DMS 273 treated with DMSO at 0.1 percent for 48 hours (cell line): ENCODE measurements around the gene TNNI2.

Source experiments
- DNase-seq: peaks from one replicate; lab custom pipeline; 2025; lab: John Stamatoyannopoulos, UW

The TNNI2 gene

DNA sequence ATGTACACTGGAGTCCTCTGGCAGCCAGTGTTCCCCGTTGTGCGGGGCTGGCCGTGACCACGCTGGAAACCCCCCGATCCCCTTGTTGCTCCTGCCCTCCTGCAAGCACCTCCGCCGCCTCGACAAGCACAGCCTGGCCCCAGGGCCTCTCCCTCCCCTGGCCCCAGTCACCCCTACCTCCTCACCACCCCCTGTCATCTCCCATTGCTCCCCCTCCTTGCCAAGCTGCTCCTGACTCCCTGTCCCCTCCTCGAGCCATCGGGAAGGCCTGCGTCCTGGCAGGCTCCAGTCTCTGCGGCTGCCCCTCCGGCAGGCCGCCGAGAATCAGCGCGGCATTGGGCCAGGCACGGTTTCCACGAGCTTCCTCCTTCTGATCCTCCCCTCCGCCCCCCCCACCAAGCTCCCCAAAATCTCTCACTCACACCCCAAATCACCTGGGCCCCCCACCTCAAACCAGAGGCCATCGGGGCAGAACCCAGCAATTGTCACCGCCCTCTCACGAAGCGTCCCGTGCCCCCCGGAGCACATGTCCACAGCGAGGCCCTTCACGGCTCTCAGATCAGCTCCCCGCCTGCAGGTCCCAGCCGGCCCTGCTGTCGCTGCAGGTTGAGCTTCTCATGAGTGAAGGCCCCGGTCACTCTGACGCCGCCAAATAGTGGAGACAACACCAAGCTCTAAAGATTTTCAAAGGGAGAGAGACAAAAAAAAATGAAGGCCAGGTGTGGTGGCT lies 8.4 kb downstream of the TNNI2 start:
- DNase-seq: no peak

DNA sequence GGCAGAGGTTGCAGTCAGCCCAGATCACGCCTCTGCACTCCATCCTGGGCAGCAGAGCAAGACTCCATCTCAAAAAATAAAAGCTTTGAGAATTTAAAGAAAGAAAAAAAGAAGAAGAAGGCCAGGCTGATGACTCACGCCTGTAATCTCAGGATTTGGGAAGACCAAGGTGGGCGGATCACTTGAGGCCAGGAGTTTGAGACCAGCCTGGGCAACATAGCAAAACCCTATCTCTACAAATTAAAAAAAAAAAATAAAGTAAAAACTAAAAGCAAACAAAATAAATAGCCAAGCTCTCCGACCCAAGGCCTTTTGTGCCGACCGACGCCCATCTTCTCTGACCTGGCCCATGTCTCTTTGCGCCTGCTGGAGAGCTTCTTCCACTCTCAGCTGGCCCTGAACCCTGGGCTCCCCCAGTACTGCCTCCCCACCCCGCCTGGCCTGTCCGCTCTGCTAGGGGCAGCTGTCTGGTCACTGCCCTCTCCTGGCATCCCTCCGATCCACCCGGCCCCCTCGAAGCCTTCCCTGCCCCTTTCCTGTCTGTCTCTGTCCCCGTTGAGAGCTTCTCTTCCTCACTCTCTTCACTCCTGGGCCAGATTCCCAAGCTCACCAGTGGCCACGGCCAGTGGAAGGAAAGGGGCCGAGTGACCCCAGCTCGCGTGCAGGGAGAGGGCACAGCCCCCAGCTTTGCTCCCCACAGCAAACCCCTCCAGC lies 9.3 kb downstream of the TNNI2 start:
- DNase-seq: no peak

DNA sequence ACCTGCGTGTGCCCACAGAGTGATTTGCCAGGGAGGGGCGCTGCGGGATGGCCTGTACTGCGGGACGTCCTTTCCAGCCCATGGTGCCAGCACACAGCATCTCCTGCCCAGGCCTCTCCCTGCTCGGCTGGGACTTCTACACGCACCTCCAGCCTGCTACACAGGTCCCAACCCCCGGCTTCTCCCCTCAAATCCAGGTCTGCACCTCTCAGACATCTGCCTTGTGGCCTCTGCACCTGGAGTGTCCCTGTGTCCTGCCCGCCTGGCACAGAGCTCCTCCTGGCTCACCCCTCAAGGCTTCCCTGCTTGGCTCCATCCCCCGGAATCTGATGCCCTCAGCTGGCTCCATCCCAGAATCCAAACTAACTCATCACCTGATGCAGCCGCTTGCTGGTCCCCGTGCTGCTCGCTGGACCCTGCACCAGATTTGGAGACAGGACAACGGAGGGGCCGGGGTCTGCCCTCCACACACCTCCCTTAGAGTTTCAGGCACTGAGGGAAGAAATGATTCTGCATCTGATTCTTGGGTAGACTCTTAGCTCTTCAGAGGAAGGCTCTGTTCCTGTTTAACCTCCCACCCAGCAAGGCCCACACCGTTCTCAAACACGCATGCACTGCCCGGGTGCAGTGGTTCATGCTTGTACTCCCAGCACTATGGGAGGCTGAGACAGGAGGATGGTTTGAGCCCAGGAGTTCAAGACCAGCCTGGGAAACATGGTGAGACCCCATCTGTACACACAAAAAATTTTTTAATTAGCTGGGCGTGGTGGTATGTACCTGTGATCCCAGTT lies 10.1 kb downstream of the TNNI2 start:
- DNase-seq: no peak

DNA sequence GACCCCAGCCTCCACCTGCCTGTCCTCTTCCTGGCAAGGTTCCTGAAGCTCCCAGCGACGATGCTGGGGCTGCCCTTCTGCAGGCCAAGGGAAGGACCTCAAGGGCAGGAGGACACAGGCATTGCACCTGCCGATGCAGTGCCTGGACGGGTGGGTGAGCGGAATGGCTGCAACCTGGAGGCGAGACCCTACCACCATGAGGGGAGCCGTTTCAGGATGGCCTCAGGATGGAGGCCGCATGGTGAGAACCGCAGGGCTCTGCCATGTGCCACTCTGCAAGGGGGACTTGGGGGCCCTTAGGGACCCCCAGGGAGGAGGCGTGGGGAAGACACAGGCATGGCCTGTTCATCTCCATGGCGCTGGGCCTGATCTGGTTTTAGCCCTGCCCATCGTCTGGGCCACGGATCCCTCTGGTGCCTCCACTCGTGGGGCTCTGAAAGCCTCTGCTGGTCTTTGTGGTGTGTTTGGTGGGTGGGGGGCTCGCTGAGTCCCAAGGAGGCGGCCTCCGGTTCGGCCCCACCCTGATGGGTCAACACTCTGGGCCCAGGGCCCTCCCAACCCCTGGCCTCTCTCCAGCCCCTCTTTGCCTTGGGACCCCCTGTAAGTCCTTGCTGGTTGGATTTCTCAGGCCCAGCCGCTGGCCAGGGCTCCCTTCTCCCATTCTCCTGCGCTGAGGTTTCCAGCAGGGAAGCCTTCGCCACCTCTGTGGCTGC lies 12.8 kb downstream of the TNNI2 start:
- no peak for DNase-seq

DNA sequence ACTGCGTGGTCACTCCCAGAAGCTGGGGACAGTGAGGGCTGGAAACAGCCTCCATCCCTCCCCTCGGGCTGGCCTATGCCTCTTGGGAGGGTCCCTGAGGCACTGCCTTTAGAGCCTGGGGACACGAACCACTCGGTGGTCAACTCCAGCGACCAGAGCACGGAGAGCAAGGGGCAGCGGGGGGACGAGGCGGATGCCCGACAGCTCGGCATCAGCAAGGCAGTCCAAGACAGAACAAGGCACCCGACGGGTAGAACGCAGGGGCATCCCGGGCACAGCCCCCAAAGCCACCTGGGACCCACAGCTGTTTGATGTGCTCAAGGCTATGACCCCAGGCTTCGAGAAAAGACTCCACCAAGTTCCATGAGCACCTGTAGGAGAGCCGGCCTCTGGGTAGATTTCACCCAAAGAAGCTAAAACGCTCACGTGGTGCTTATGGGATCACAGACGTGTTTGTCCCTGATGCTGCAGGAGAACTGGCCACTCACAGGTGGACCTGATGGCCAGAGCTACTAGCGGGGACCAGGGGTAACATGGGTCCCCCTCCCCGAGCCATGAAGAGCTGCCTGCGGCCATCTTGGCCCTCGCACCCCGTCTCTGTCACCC lies 13.6 kb downstream of the TNNI2 start:
- DNase-seq: no peak

DNA sequence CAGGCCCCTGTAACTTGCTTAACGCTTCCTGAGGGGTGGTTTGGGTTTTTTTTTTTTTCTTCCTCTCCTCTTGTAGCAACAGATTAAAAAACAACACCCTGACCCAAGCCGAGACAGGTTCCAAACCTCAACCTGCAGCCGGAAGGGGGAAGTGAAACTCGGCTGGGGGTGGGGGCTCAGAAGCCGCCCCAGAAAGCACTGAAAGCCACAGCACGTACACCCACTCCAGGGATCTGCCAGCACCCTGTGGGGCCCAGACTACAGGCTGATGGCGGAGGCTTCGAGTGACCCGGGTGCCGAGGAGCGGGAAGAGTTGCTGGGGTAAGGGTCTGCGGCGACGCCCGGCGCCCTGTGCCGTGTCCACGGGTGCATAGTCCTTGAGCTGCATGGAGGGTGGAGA lies 14.1 kb downstream of the TNNI2 start, which contains the start of gene LSP1:
LSP1 (plus strand) TSS at position 208 of the 400 bp plus-strand sequence; CDS start at position 269, 61 bp downstream.
- DNase-seq: no peak

DNA sequence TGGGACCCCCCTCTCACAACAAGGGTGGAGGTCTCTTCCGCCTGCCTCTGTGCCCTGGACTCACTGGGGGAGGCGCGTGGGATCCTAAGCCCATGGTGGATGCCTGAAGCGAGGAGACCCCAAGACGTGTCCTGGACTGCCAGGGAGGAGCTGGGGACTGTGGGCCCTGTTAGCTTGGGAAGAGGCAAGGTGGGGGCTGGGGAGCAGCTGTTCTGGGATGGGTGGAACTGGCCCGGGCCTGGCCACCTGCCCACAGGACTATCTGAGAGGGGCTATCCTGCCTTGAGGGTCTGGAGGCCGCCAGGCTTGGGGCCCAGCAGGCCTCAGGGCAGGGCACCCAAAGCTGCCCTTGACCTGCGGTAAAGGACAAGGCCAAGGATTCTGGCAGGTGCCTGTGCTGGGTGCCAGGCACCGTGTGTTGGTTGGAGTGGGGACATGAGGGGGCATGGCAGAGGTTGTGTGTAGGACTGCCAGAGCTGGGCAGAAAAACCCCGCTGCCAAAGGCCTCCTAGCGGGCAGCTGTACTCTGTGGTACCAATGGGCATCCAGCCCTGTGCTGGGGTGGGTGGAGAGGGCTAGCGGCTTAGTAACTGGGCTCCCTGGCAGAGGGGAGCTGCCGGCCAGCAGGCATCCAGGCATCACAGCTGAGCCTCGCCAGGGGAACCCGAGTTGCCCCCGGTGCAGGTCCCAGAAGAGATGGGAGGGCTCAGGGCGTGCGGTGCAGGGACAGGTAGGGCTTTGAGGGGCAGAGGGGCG lies 14.8 kb downstream of the TNNI2 start:
- DNase-seq: no peak

DNA sequence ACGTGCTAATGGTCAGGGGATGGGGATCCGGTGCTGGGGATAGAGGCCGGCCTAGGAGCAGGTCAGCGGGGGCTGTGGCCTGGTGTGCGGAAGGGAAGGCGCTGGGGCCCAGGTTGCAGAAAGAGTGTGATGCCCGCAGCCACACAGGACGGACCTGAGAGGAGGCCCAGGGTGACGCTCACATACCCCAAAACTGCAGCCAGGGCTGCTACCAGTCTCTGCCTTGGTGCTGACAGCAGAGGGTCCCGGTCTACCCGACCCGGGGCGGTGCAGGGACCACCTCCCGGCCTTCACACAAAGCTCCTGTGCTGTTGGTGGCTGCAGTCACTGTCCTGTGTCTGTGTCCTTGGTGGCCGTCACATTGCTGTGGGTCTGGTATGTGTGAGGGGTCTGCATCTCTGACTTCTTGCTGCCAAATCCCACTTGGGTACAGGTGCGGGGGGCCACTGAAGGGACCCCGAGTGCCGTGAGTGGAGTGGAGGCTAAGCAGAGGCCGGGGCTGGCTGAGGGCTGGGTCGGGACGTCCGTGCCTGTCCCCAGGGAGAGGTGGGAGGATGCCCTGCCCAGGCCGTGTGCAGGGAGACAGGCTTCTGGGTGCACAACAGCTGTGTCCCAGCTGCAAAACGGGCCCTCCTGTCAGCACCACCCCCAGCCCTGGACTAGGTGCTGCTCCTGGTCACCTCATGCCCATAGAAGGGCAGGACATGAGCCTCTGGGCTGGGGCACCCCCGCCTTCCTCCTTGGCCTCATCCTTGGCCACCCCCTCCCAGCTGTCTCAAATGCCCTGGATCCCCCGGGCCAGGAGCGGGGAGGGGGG lies 15.6 kb downstream of the TNNI2 start:
- no peak for DNase-seq

DNA sequence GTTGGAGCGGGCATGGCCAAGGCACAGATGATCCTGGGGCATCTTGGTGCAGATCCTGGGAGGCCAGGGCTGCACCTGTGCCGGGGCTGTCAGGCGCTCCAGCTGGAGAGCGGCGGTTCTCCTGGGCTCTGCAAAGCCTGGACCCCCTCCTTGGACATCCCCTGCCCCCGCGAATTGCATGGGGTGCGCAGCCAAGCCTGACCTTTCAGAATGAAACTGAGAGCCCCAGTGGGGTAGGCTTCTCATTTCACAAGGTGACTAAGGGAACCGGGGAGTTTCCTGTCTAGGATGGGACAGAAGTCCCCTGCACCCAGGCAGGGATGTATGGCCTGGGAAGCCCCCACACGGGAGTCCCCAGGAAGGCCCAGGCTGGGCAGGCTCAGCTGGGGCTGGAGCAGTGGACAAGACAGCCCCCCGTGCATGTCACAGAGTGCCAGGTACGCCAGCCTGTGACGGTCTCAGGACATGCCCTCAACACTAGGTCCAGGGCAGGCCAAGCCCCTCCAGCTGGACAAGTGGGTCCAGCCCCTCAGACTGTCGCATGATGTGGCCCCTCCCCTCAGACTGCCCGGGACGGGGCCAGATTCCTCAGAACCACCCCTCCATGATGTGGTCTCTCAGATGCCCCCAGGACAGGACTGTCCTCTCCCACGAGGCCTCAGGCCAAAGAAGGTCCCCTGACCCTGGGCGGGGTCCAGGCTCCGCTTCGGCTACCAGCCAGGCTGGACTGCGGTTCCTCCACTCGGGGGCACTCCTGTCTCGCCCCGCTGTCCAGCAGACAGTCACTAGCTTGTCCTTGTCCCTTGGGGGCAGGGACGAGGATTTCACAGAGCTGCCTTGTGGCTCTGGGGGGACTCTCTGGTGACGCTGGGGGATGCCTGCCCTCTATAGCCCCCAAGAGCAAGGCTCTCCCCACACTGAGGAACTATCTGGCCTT lies 16.4 kb downstream of the TNNI2 start:
- no peak for DNase-seq

DNA sequence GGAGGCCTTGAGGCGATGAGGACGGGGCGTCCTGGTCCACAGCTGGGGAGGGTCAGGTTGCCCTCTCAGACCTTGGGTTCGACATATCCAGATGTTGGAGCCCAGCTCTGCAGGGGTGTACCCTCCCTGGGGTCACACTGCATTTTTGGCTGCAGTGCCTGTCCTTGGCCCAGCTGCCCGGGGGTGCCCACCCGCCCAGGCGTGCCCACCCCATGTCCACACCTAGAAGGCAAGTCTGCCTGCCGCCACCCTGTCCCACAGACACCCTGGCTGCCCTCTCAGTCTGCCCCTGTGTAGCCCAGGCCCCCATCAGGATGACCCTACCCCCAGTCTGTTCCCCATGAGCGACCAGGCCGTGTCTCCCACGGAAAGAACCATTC lies 17.1 kb downstream of the TNNI2 start:
- DNase-seq: no peak

DNA sequence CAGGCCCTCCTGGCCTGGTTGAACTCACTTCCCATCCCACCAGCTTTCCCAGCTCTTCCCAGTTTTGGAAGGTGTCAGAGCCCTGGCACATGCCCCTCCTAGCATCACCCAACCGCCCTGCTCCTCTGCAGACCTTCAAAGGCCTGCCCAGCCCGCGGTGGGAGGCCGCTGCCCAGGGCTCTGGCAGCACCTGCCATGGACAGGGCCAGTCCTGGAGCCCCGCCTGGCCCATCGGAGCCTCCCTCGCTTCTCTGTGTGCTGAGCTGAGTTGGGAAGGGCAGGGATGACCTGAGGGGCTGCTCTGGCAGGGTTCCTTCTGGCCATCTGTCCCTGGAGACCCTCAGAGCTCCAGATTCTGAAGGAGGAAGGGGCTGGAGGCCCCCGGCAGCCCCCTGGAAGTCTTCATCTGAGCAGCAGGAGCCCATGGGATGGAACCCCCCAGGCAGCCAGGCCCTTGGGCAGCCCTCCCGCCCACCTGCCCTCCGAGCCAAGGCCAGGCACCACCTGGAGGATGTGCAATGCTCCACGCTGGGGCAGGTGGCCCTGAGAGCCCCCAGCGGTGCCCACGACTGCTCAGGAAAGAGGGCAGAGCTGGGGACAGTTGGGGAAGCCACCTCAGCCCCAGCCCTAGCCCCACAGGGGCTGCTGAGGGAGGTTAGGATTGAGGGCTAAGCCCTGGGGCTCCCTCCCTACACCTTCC lies 17.7 kb downstream of the TNNI2 start:
- no peak for DNase-seq

DNA sequence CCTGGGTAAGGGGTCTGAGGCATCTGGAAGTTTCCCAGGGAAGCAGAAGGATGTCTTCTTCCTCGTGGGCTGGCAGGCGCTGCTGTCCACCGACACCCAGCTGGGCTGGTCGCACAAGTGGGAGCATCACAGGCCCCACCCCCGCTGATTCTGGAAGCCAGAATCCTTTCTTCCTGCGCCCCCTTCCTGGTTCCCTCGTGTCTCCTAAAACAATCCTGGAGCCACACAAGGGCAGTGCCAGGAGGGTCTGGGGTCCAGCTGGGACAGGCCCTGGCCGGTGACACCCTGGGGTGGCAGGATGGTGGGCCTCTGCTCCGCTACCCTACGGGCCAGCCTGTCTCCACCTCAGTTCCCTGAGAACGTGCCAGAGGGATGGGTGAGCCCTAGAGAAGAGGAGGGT lies 18.3 kb downstream of the TNNI2 start:
- DNase-seq: no peak

DNA sequence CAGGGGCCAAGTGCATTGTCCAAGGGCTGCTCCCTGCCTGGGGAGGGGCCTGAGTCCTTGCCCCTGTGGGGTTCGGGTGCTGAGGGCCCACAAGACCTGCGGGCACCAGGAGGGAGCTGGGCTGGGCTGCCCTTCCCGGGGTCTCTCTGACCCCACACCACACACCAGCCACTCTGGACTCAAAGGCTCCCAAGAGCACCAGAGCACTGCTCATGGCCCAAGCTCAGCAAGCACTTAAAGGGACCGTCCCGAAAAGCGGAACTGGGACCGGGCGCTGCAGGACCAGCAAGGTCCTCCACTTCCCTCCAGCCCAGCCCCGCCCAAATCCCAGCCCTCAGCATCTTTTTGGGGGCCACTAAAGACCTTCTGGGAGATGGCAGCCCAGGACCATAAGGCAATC lies 19.4 kb downstream of the TNNI2 start:
- DNase-seq: no peak

DNA sequence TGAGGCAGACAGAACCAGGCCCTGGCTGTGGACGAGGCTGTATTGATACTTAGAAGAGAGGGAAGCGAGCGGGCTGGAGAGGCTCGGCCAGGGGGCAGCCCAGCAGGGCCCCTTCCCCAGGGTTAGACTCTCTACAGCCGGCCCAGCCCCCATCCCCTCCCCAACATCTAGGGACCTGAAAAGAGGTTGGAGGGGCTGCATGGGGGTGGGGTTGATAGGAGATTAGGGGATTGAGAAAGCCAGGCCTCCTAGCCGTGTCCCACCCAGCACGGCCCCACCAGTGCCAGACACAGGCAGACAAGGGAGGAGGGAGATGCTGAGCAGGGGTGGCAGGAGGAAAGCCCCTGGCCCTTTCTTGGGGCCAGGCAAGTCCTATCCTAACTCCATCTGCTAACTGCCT lies 19.8 kb downstream of the TNNI2 start:
- DNase-seq: no peak

DNA sequence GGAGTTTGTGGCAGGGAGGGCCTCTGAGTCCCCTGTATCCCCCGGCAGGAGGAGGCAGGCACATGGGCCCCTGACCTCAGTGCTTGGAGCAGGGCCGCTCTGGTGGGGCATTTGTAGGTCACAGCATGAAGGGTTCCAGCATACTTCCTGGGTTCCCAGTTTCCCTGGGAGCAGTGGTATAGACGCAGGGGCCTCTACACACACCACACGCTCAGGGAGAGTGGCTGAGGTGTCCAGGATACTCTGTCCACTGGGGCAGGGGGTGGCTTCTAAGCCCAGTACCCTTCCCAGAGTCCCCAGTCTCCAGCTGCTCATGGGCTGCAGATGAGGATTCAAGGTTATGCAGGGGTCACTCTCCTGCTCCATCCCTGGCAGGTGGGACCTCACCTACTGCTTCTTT lies 20.2 kb downstream of the TNNI2 start:
- DNase-seq: no peak

DNA sequence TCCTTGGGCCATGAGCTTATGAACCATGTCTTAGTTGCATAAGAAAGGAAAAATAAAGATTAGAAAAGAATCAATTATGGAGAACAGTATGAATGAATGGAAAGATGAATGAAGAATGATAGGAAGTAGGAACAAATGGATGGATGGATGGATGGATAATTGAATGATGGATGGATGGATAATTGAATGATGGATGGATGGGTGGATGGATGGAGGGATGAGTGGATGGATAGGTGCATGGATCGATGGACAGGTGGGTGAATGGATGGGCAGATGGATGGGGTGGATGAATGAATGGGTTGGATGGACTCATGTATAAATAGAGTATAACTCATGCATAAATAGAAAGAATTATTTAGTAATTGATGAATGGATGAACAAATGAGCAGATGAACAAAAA lies 21.3 kb downstream of the TNNI2 start:
- DNase-seq: no peak

DNA sequence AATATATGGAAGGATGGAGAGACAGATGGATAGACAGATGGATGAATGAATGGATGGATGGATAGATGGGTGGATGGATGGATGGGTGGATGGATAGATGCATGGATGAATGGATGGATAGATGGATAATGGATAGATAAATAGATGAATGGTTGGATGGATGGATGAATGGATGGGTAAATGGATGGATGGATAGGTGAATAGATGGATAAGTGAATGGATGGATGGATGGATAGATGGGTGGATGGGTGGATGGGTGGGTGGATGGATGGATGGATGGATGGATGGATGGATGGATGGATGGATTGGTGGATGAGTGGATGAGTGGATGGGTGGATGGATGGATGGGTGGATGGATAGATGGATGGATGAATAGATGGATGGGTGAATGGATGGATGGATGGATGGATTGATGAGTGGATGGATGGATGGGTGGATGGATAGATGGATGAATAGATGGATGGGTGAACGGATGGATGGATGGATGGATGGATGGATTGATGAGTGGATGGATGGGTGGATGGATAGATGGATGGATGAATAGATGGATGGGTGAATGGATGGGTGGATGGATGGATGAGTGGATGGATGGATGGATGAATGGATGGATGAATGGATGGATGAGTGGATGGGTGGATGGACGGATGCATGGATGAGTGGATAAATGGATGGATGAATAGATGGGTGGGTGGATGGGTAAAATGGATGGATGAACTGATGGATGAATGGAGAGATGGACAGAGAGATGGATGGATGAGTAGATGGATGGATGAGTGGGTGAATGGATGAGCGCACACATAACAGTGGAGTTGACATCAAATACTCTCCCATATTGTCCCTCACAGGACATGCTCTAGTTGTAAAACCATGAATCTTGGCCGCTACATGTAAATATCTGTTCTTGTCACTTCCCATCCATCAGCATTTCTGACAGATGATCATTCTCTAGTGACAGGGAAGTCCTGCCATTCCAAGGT lies 22.9 kb downstream of the TNNI2 start:
- no peak for DNase-seq
